Measurements from ENCODE around the gene FICD.

The FICD gene

GRCh38 chr12:108567406-108568337, 52.6 kb downstream of the FICD start:
- no peak for DNase-seq

DNA sequence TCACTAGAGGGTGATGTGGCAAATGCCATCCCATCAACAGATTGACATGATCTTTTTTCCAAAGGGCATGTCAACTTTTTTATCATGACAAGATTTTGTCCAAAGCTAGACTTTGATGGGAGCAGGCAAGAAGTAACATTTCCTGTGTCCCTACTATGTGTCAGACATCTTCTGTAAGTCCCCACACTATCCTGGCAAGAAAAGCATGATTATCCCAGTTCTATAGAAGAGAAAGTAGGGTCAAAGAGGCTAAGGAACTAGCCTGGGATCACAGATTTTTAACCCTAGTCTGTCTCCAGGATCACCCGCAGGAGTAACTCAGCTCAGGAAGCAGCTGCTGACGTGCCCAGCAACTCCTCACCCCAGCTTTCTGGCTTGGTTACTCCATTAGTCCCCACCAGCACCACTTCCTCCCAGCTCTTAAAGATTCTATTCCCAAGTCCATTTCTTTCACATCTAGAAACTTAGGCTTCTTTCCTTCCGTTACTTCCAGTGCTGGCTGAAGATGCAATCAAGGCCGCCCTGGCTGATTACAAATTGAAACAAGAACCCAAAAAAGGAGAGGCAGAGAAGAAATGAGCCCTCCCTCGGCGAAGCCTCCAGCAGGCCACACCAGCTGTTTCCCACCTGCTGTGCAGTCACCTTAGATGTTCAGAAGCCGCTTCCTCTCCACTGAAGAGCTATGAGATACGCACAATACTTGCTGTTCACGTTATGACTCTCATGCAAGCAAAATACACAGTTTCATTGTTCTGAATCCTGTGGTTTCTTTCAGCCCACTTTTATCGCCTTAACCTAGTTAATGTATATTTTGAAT, 53.5 kb downstream of the FICD start:
- DNase-seq = no peak
